ENCODE measurements around the gene RABGAP1L.

Gene RABGAP1L

DNA sequence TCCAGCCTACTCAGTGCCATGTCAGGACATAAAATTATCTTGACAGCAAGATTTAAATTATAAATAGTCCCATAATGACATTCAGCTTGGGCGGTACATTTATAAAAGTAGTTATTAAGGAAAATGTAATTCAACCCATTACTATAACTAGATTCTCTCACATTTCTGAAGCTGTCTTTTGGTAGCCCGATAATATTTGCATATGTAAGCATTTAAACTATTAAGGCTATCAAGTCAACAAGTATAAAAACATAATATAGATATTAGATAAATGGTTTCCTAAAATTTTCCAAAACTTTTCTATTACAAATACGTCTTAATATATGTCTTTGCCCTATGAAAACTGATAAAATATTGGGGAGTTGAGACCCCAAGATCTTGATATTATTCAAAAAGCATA is 266.8 kb downstream of the RABGAP1L start:
- DNase-seq (ENCODE audit: low spot score), result no peak
- in situ Hi-C loops (cut with MboI; ENCODE audit: low pct_unique_long_range_greater_than_20kb, low sequenced_read_pairs, unreplicated experiment), result no loop called here
- no peak for TF ChIP-seq CTCF (IDR thresholded peaks at IDR 0.05; ENCODE audit: extremely low read depth, insufficient read depth, missing control alignments)

DNA sequence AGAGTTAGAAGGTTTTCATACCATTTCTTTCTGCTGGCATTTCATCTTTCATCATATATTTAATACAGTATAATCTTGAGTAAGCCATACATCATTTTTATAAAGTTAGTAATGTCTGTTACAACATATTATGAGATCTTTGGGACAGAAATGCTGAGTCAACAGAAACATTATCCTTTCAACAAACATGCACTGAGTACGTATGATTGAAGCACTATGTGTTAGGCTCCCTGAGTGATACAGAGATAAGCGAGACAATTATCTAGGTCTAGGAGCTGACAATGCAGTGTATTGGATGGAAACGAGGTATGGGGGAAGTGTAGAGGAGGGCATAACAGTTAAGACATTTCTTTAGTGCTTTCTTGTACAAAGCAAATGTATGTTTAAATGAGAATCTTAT is 268.7 kb downstream of the RABGAP1L start:
- in situ Hi-C loops (cut with MboI; ENCODE audit: low pct_unique_long_range_greater_than_20kb, low sequenced_read_pairs, unreplicated experiment), result no loop called here
- TF ChIP-seq CTCF (IDR thresholded peaks at IDR 0.05; ENCODE audit: extremely low read depth, insufficient read depth, missing control alignments), result no peak
- no peak for DNase-seq (ENCODE audit: low spot score)

DNA sequence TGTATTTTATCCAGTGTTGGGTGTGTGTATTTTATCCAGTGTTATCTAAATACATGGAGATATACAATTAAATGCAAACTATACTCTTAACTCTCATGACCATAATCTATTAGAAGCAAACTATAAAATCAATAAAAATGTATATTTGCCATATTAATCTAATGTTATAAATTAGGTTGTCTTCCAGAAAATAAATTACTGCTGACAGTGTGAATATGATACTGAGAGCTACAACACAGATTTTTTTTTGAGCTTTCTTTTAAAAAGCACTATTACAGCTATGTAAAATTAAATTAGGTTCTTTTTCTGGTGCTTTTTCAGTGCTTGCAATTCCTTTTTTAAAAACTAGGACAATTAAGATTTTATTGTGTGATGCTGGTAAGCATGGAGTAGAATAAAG is 269.4 kb downstream of the RABGAP1L start:
- in situ Hi-C loops (cut with MboI; ENCODE audit: low pct_unique_long_range_greater_than_20kb, low sequenced_read_pairs, unreplicated experiment), result no loop called here
- TF ChIP-seq CTCF (IDR thresholded peaks at IDR 0.05; ENCODE audit: extremely low read depth, insufficient read depth, missing control alignments), result no peak
- DNase-seq (ENCODE audit: low spot score), result no peak

- in situ Hi-C loops (cut with MboI; ENCODE audit: low pct_unique_long_range_greater_than_20kb, low sequenced_read_pairs, unreplicated experiment), result no loop called here
- DNase-seq (ENCODE audit: low spot score), result no peak
- no peak for TF ChIP-seq CTCF (IDR thresholded peaks at IDR 0.05; ENCODE audit: extremely low read depth, insufficient read depth, missing control alignments)
Measured at GRCh38 chr1:174433451-174433850, 274.1 kb downstream of the RABGAP1L start.

- in situ Hi-C loops (cut with MboI; ENCODE audit: low pct_unique_long_range_greater_than_20kb, low sequenced_read_pairs, unreplicated experiment), result no loop called here
- TF ChIP-seq CTCF (IDR thresholded peaks at IDR 0.05; ENCODE audit: extremely low read depth, insufficient read depth, missing control alignments), result no peak
- DNase-seq (ENCODE audit: low spot score), result no peak
Measured at GRCh38 chr1:174445351-174445750, 286.0 kb downstream of the RABGAP1L start.

- DNase-seq (ENCODE audit: low spot score), result no peak
- no peak for TF ChIP-seq CTCF (IDR thresholded peaks at IDR 0.05; ENCODE audit: extremely low read depth, insufficient read depth, missing control alignments)
- in situ Hi-C loops (cut with MboI; ENCODE audit: low pct_unique_long_range_greater_than_20kb, low sequenced_read_pairs, unreplicated experiment), result no loop called here
Measured at GRCh38 chr1:174445817-174446216, 286.5 kb downstream of the RABGAP1L start.
